ENCODE measurements around the gene SASH1.

SASH1 gene

GRCh38 chr6:148509800-148510581 is 167.4 kb downstream of the SASH1 start:
- Histone ChIP-seq H3K27me3 (ENCODE audit: control insufficient read depth in 1 of 2, insufficient read depth in 2 of 2, low read length in 2 of 2) (no peaks in the 10 kb centered on the region), H3K9ac (ENCODE audit: low read length) (peak overlapping the region; percentile 62), H3K4me3 (ENCODE audit: low read depth in 1 of 2, low read length in 2 of 2) (peak overlapping the region; percentile 55 to 69), H3K4me1 (ENCODE audit: insufficient read depth, low read length) (peaks cover 44% of the 10 kb centered on the region), H3K36me3 (ENCODE audit: insufficient read depth, low read length) (no peaks in the 10 kb centered on the region), H3K27ac (ENCODE audit: low read depth, low read length) (peak overlapping the region; percentile 83), H3K9me3 (ENCODE audit: low read length) (no peaks in the 10 kb centered on the region)

- Histone ChIP-seq H3K9ac (ENCODE audit: low read length) (no peak overlapping the region), H3K9me3 (ENCODE audit: low read length) (no peaks in the 10 kb centered on the region), H3K4me3 (ENCODE audit: low read depth in 1 of 2, low read length in 2 of 2) (peak overlapping the region in 1 of 2 donors; percentile 15), H3K27me3 (ENCODE audit: control insufficient read depth in 1 of 2, insufficient read depth in 2 of 2, low read length in 2 of 2) (no peaks in the 10 kb centered on the region), H3K36me3 (ENCODE audit: insufficient read depth, low read length) (peaks cover 15% of the 10 kb centered on the region), H3K4me1 (ENCODE audit: insufficient read depth, low read length) (peaks cover 38% of the 10 kb centered on the region), H3K27ac (ENCODE audit: low read depth, low read length) (peak overlapping the region; percentile 39)
Measured at GRCh38 chr6:148513145-148514071, 170.8 kb downstream of the SASH1 start.

GRCh38 chr6:148514091-148514845 is 171.6 kb downstream of the SASH1 start:
- Histone ChIP-seq H3K9ac (ENCODE audit: low read length) (no peak overlapping the region), H3K27me3 (ENCODE audit: control insufficient read depth in 1 of 2, insufficient read depth in 2 of 2, low read length in 2 of 2) (no peaks in the 10 kb centered on the region), H3K36me3 (ENCODE audit: insufficient read depth, low read length) (peaks cover 16% of the 10 kb centered on the region), H3K4me1 (ENCODE audit: insufficient read depth, low read length) (peaks cover 38% of the 10 kb centered on the region), H3K27ac (ENCODE audit: low read depth, low read length) (peak overlapping the region; percentile 39), H3K4me3 (ENCODE audit: low read depth in 1 of 2, low read length in 2 of 2) (peak overlapping the region in 1 of 2 donors; percentile 4), H3K9me3 (ENCODE audit: low read length) (no peaks in the 10 kb centered on the region)

- peaks cover 29% of the 10 kb centered on the region for H3K36me3 ChIP-seq (ENCODE audit: insufficient read depth, low read length)
- peaks cover 34% of the 10 kb centered on the region for H3K4me1 ChIP-seq (ENCODE audit: insufficient read depth, low read length)
- H3K9ac ChIP-seq (ENCODE audit: low read length): no peak overlapping the region
- H3K9me3 ChIP-seq (ENCODE audit: low read length): no peaks in the 10 kb centered on the region
- no peaks in the 10 kb centered on the region for H3K27me3 ChIP-seq (ENCODE audit: control insufficient read depth in 1 of 2, insufficient read depth in 2 of 2, low read length in 2 of 2)
- H3K4me3 ChIP-seq (ENCODE audit: low read depth in 1 of 2, low read length in 2 of 2): no peak overlapping the region
- H3K27ac ChIP-seq (ENCODE audit: low read depth, low read length): no peak overlapping the region
Measured at GRCh38 chr6:148516217-148516616, 173.6 kb downstream of the SASH1 start.

GRCh38 chr6:148516617-148517016 is 174.0 kb downstream of the SASH1 start:
- Histone ChIP-seq H3K9me3 (ENCODE audit: low read length) (no peaks in the 10 kb centered on the region), H3K4me3 (ENCODE audit: low read depth in 1 of 2, low read length in 2 of 2) (no peak overlapping the region), H3K27ac (ENCODE audit: low read depth, low read length) (no peak overlapping the region), H3K27me3 (ENCODE audit: control insufficient read depth in 1 of 2, insufficient read depth in 2 of 2, low read length in 2 of 2) (no peaks in the 10 kb centered on the region), H3K36me3 (ENCODE audit: insufficient read depth, low read length) (peaks cover 29% of the 10 kb centered on the region), H3K9ac (ENCODE audit: low read length) (no peak overlapping the region), H3K4me1 (ENCODE audit: insufficient read depth, low read length) (peaks cover 34% of the 10 kb centered on the region)

- Histone ChIP-seq H3K9ac (ENCODE audit: low read length) (no peak overlapping the region), H3K4me1 (ENCODE audit: insufficient read depth, low read length) (peaks cover 36% of the 10 kb centered on the region), H3K9me3 (ENCODE audit: low read length) (no peaks in the 10 kb centered on the region), H3K27ac (ENCODE audit: low read depth, low read length) (no peak overlapping the region), H3K36me3 (ENCODE audit: insufficient read depth, low read length) (peaks cover 29% of the 10 kb centered on the region), H3K4me3 (ENCODE audit: low read depth in 1 of 2, low read length in 2 of 2) (no peak overlapping the region), H3K27me3 (ENCODE audit: control insufficient read depth in 1 of 2, insufficient read depth in 2 of 2, low read length in 2 of 2) (no peaks in the 10 kb centered on the region)
Measured at GRCh38 chr6:148517470-148517869, 174.8 kb downstream of the SASH1 start.

- Histone ChIP-seq H3K4me3 (ENCODE audit: low read depth in 1 of 2, low read length in 2 of 2) (no peak overlapping the region), H3K27me3 (ENCODE audit: control insufficient read depth in 1 of 2, insufficient read depth in 2 of 2, low read length in 2 of 2) (no peaks in the 10 kb centered on the region), H3K27ac (ENCODE audit: low read depth, low read length) (peak overlapping the region; percentile 32), H3K36me3 (ENCODE audit: insufficient read depth, low read length) (peaks cover 29% of the 10 kb centered on the region), H3K9me3 (ENCODE audit: low read length) (no peaks in the 10 kb centered on the region), H3K4me1 (ENCODE audit: insufficient read depth, low read length) (peaks cover 31% of the 10 kb centered on the region), H3K9ac (ENCODE audit: low read length) (no peak overlapping the region)
Measured at GRCh38 chr6:148518511-148519156, 176.0 kb downstream of the SASH1 start.

- H3K4me1 ChIP-seq (ENCODE audit: insufficient read depth, low read length): peaks cover 31% of the 10 kb centered on the region
- no peak overlapping the region for H3K9ac ChIP-seq (ENCODE audit: low read length)
- H3K27ac ChIP-seq (ENCODE audit: low read depth, low read length): no peak overlapping the region
- no peaks in the 10 kb centered on the region for H3K27me3 ChIP-seq (ENCODE audit: control insufficient read depth in 1 of 2, insufficient read depth in 2 of 2, low read length in 2 of 2)
- H3K9me3 ChIP-seq (ENCODE audit: low read length): no peaks in the 10 kb centered on the region
- H3K36me3 ChIP-seq (ENCODE audit: insufficient read depth, low read length): peaks cover 29% of the 10 kb centered on the region
- no peak overlapping the region for H3K4me3 ChIP-seq (ENCODE audit: low read depth in 1 of 2, low read length in 2 of 2)
Measured at GRCh38 chr6:148520109-148520841, 177.6 kb downstream of the SASH1 start.

- no peak overlapping the region for H3K4me3 ChIP-seq (ENCODE audit: low read depth in 1 of 2, low read length in 2 of 2)
- H3K27me3 ChIP-seq (ENCODE audit: control insufficient read depth in 1 of 2, insufficient read depth in 2 of 2, low read length in 2 of 2): no peaks in the 10 kb centered on the region
- H3K4me1 ChIP-seq (ENCODE audit: insufficient read depth, low read length): peaks cover 37% of the 10 kb centered on the region
- H3K27ac ChIP-seq (ENCODE audit: low read depth, low read length): no peak overlapping the region
- H3K9me3 ChIP-seq (ENCODE audit: low read length): no peaks in the 10 kb centered on the region
- peaks cover 34% of the 10 kb centered on the region for H3K36me3 ChIP-seq (ENCODE audit: insufficient read depth, low read length)
- no peak overlapping the region for H3K9ac ChIP-seq (ENCODE audit: low read length)
Measured at GRCh38 chr6:148521158-148521557, 178.5 kb downstream of the SASH1 start.

- H3K4me1 ChIP-seq (ENCODE audit: insufficient read depth, low read length): peaks cover 37% of the 10 kb centered on the region
- no peaks in the 10 kb centered on the region for H3K27me3 ChIP-seq (ENCODE audit: control insufficient read depth in 1 of 2, insufficient read depth in 2 of 2, low read length in 2 of 2)
- H3K9me3 ChIP-seq (ENCODE audit: low read length): no peaks in the 10 kb centered on the region
- H3K9ac ChIP-seq (ENCODE audit: low read length): no peak overlapping the region
- H3K36me3 ChIP-seq (ENCODE audit: insufficient read depth, low read length): peaks cover 34% of the 10 kb centered on the region
- no peak overlapping the region for H3K4me3 ChIP-seq (ENCODE audit: low read depth in 1 of 2, low read length in 2 of 2)
- H3K27ac ChIP-seq (ENCODE audit: low read depth, low read length): peak overlapping the region; percentile 12
Measured at GRCh38 chr6:148521586-148521985, 178.9 kb downstream of the SASH1 start.
